Caco-2 (cell line): ENCODE data around the gene FBXW7. TPM values are rescaled to one million over a fixed set of nuclear protein-coding genes. Genes with fewer than 3 reads are reported as not detected.

Experiments
- BruUV-seq: library from RNA; stranded (reverse); fragments of 400-500 nt; replicated peaks from 2 replicates; lab custom pipeline; 2021; lab: Mats Ljungman, UMichigan
- CTCF ChIA-PET: fragments of 300-600 bp; sonication (Branson Sonifier 250); formaldehyde crosslinking; loops from one replicate; lab custom pipeline; 2022; ENCODE audit warnings: antibody characterized with exemption; lab: Charles Lee
- POLR2A ChIA-PET: fragments of 300-600 bp; sonication (Branson Sonifier 250); formaldehyde crosslinking; loops from one replicate; lab custom pipeline; 2022; ENCODE audit warnings: antibody characterized with exemption; lab: Charles Lee
- DNase-seq, 2 experiments: peaks; one replicate each; pipeline versions ENCODE4 v3.0.0 to v3.0.0-alpha.2; 2020 to 2022
- H3K27me3 ChIP-seq: replicated peaks from 2 replicates; pipeline ENCODE4 v1.6.0; 2011; ENCODE audit warnings: low read length; ENCODE audit not compliant: control insufficient read depth, insufficient read depth
- H3K36me3 ChIP-seq: 2 replicates; pipeline ENCODE4 v1.5.1; 2011; ENCODE audit warnings: low read length; ENCODE audit not compliant: control insufficient read depth, insufficient read depth
- H3K4me1 ChIP-seq: fragments of 250-450 bp; sonication (Bioruptor Pico); 2 replicates; pipeline ENCODE4 v1.5.1; 2020; ENCODE audit warnings: mild to moderate bottlenecking
- H3K4me3 ChIP-seq: 2 replicates; pipeline ENCODE4 v1.5.1; 2011; ENCODE audit warnings: low read depth, mild to moderate bottlenecking, control low read depth, low read length
- H3K9me3 ChIP-seq: fragments of 250-450 bp; sonication (Bioruptor Pico); 2 replicates; pipeline ENCODE4 v1.5.1; 2020; ENCODE audit warnings: mild to moderate bottlenecking, moderate library complexity
- H3K27ac Mint-ChIP-seq: one replicate; pipeline ENCODE4 v1.8.0; 2022; ENCODE audit warnings: mixed read lengths; ENCODE audit not compliant: unreplicated experiment
- H3K27me3 Mint-ChIP-seq: one replicate; pipeline ENCODE4 v1.8.0; 2022; ENCODE audit warnings: mixed read lengths; ENCODE audit not compliant: insufficient read depth, unreplicated experiment
- H3K36me3 Mint-ChIP-seq: one replicate; pipeline ENCODE4 v1.8.0; 2022; ENCODE audit warnings: mild to moderate bottlenecking, mixed read lengths; ENCODE audit not compliant: insufficient read depth, unreplicated experiment
- H3K4me1 Mint-ChIP-seq: one replicate; pipeline ENCODE4 v1.8.0; 2022; ENCODE audit warnings: low read depth, mixed read lengths; ENCODE audit not compliant: unreplicated experiment
- H3K4me3 Mint-ChIP-seq: one replicate; pipeline ENCODE4 v1.8.0; 2022; ENCODE audit warnings: mild to moderate bottlenecking, moderate library complexity, mixed read lengths; ENCODE audit not compliant: unreplicated experiment
- H3K9me3 Mint-ChIP-seq: one replicate; pipeline ENCODE4 v1.8.0; 2022; ENCODE audit warnings: mixed read lengths; ENCODE audit not compliant: unreplicated experiment
- intact Hi-C: fragments of 100-400 bp; cut with micrococcal nuclease; formaldehyde crosslinking; loops from one replicate; pipeline ENCODE4 v1.10.0; 2022; ENCODE audit not compliant: unreplicated experiment
- total RNA-seq: library from RNA; stranded (reverse); gene quantifications from 2 replicates; pipeline ENCODE4 v1.2.3, GENCODE V29; 2022
- TF ChIP-seq, protein P1 (sequence below), 2 experiments: fragments of 200-600 bp in 1 of 2; IDR thresholded peaks; 1 replicate in 1 of 2; 2 replicates in 1 of 2; pipeline versions ENCODE4 v1.5.1 to v1.8.0; 2011 to 2022; ENCODE audit warnings: antibody characterized with exemption in 1 of 2, control low read depth in 1 of 2, inconsistent platforms in 1 of 2, low read depth in 1 of 2, low read length in 1 of 2, mild to moderate bottlenecking in 1 of 2, moderate library complexity in 1 of 2; ENCODE audit not compliant: insufficient read depth in 1 of 2, severe bottlenecking in 1 of 2, unreplicated experiment in 1 of 2

The FBXW7 gene
- total RNA-seq, 1 experiment from 2014 or later, result 34.1 TPM

DNA sequence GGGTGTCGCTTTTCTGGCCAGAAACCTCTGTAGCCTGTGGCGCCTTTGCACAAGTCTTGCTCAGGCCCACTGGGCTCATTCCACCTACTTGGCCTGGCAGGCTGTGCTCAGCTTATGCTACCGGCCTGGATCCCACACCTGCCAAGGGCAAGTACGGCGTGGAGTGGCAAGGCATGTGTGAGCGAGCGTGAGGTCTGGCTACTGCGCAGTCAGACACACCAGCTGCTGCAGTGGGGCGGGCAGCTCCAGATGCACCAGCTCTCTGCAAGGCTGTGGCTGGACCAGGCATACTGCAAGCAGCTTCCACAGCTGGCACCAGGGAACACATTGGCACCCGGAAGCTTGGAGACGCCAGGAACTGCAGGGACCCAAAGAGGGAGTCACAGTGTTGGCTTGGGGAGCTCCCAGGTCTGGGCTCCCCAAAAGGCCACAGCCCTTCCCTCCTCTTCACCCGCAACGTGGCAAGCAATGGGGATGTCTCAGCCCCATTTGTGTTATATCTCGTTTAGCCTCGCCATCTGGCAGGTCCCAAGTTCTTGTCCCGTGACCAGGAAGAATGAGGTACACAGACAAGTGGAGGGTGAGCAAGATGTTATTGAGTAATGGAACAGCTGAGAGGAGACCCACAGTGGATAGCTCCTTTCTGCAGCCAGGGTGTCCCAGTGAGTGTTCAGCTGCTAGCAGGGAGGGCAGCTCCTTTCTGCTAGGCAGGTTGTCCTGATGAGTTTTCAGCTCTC, 3.8 kb upstream of the FBXW7 start:
- 0 out of 2 replicates have a peak, but pooled peaks cover 7% of the 10 kb centered on the region for H3K9me3 ChIP-seq
- intact Hi-C loops, result loop anchor here (5.0 kb wide), 2 partner anchors 33 to 37 kb away; no protein-coding TSS in a partner anchor
- no peaks in the 10 kb centered on the region; the same call in 1 of the 2 replicates for H3K36me3 ChIP-seq
- Mint-ChIP-seq H3K27me3 (no peaks in the 10 kb centered on the region), H3K4me1 (peaks cover 7% of the 10 kb centered on the region), H3K9me3 (no peaks in the 10 kb centered on the region), H3K36me3 (peaks cover 17% of the 10 kb centered on the region), H3K27ac (no peak overlapping the region), H3K4me3 (no peak overlapping the region)
- no peak for DNase-seq
- TF ChIP-seq, protein P1, sequence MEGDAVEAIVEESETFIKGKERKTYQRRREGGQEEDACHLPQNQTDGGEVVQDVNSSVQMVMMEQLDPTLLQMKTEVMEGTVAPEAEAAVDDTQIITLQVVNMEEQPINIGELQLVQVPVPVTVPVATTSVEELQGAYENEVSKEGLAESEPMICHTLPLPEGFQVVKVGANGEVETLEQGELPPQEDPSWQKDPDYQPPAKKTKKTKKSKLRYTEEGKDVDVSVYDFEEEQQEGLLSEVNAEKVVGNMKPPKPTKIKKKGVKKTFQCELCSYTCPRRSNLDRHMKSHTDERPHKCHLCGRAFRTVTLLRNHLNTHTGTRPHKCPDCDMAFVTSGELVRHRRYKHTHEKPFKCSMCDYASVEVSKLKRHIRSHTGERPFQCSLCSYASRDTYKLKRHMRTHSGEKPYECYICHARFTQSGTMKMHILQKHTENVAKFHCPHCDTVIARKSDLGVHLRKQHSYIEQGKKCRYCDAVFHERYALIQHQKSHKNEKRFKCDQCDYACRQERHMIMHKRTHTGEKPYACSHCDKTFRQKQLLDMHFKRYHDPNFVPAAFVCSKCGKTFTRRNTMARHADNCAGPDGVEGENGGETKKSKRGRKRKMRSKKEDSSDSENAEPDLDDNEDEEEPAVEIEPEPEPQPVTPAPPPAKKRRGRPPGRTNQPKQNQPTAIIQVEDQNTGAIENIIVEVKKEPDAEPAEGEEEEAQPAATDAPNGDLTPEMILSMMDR (IDR thresholded peaks at IDR 0.05; ENCODE audit: insufficient read depth in 1 of 2, low read depth in 1 of 2, low read length in 1 of 2, severe bottlenecking in 1 of 2, unreplicated experiment in 1 of 2), result no peak
- no TSS peak for BruUV-seq
- no peaks in the 10 kb centered on the region for H3K27me3 ChIP-seq
- H3K4me1 ChIP-seq, result peaks cover 6% of the 10 kb centered on the region; the same call in 1 of the 2 replicates
- POLR2A ChIA-PET, result no interaction called here
- no peak overlapping the region for H3K4me3 ChIP-seq
- CTCF ChIA-PET, result no interaction called here

DNA sequence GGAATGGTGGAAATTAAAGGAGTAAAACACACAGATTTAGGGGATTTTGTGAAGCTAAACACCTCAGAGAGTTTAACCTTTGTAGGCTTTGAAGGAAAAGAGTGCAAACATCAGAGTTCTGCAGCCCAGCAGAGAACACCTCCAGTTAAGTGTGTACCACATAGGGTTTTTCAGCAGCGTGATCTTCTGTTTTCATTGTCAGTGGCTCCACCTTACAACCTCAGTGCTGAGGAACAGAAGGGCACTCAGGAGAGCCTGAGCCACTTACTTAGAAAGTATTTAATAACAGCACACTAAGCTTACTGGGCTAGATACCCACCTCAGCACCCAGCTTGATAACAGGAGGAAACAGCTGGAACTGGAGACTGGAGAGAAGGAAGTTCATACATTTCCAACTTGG, 2.0 kb upstream of the FBXW7 start:
- intact Hi-C loops, result loop anchor here (5.0 kb wide), 2 partner anchors 34 to 36 kb away; no protein-coding TSS in a partner anchor
- no TSS peak for BruUV-seq
- Mint-ChIP-seq H3K4me3 (peak overlapping the region; percentile 98), H3K9me3 (no peaks in the 10 kb centered on the region), H3K27ac (peak overlapping the region; percentile 97), H3K27me3 (no peaks in the 10 kb centered on the region), H3K4me1 (peaks cover 7% of the 10 kb centered on the region), H3K36me3 (peaks cover 17% of the 10 kb centered on the region)
- no peak for DNase-seq
- Histone ChIP-seq H3K36me3 (no peaks in the 10 kb centered on the region; the same call in 1 of the 2 replicates), H3K4me3 (no peak overlapping the region), H3K4me1 (peaks cover 11% of the 10 kb centered on the region), H3K9me3 (0 out of 2 replicates have a peak, but pooled peaks cover 7% of the 10 kb centered on the region), H3K27me3 (no peaks in the 10 kb centered on the region)
- CTCF ChIA-PET, result interaction anchor here (1.4 kb wide), 1 partner anchor 37 kb away, joined by 3 read pairs; no protein-coding TSS in a partner anchor
- POLR2A ChIA-PET, result no interaction called here
- TF ChIP-seq, protein P1 (IDR thresholded peaks at IDR 0.05; ENCODE audit: insufficient read depth in 1 of 2, low read depth in 1 of 2, low read length in 1 of 2, severe bottlenecking in 1 of 2, unreplicated experiment in 1 of 2), result no peak

DNA sequence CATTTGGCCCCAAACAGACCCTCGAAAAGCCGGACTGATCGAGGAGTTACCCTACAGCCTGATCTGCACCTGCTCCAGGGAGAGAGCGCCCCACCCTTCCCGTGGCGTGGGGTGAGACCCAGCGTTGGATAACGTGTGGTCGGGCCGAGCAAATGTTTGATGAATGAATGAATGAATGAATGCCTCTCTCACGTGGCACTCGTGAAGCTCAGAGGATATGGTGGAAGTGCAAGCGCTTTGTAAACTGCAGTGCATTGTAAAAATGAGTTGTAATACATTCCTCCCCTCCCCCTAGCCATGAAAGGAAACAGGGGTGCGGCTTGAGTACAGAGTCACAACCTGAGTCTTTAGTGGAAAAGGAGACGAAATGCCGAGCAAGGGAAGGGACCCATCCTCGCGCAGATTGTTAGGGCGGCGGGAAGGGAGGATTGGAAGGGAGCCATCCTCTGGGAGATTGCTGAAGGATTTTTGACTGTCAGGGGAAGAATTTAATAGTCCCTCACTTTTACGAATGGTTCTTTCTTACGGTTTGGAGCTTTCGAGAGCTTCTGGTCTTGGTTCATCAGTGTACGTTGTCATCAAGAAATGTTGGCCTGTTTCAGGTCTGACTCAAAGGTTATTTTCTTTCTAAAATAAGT, 772 bp upstream of the FBXW7 start:
- TF ChIP-seq, protein P1 (IDR thresholded peaks at IDR 0.05; ENCODE audit: insufficient read depth in 1 of 2, low read depth in 1 of 2, low read length in 1 of 2, severe bottlenecking in 1 of 2, unreplicated experiment in 1 of 2), result no peak
- intact Hi-C loops, result loop anchor here (1.0 to 5.0 kb wide), 4 partner anchors 34 to 110 kb away; no protein-coding TSS in a partner anchor
- peak overlapping the region; percentile 93 for H3K4me3 ChIP-seq
- Mint-ChIP-seq H3K36me3 (peaks cover 17% of the 10 kb centered on the region), H3K4me1 (peaks cover 16% of the 10 kb centered on the region), H3K4me3 (peak overlapping the region; percentile 98), H3K9me3 (no peaks in the 10 kb centered on the region), H3K27me3 (no peaks in the 10 kb centered on the region), H3K27ac (peak overlapping the region; percentile 97)
- H3K9me3 ChIP-seq, result 0 out of 2 replicates have a peak, but pooled peaks cover 7% of the 10 kb centered on the region
- no peaks in the 10 kb centered on the region; the same call in 1 of the 2 replicates for H3K36me3 ChIP-seq
- peak in 1 of 2 experiments; percentile 56 for DNase-seq
- no TSS peak for BruUV-seq
- H3K4me1 ChIP-seq, result peaks cover 11% of the 10 kb centered on the region
- ChIA-PET POLR2A (interaction anchor here (0.5 to 1.5 kb wide), 4 partner anchors 9 to 580 kb away, joined by 3 to 7 read pairs (median 4); no protein-coding TSS in a partner anchor), CTCF (interaction anchor here (0.7 to 1.6 kb wide), 2 partner anchors 35 to 78 kb away, joined by 3 to 10 read pairs; no protein-coding TSS in a partner anchor)
- H3K27me3 ChIP-seq, result no peaks in the 10 kb centered on the region
